ENCODE data around the gene ANKFY1. TPM values are rescaled to one million over a fixed set of nuclear protein-coding genes. Genes with fewer than 3 reads are reported as not detected.

Gene ANKFY1
- polyA plus RNA-seq, 3 donors = 13.5 to 46.1 (median 21.7) TPM

- H3K9ac ChIP-seq (ENCODE audit: insufficient read depth, low read length, poor library complexity, severe bottlenecking) = no peak overlapping the region
- no peak for TF ChIP-seq CTCF (IDR thresholded peaks at IDR 0.05)
- peaks cover 97 to 100% of the 10 kb centered on the region in 2 donors for H3K36me3 ChIP-seq (replicated peaks in 1 of 2; ENCODE audit: control insufficient read depth in 1 of 2, insufficient read depth in 2 of 2, low read length in 2 of 2)
- peak overlapping the region in 1 of 7 donors; percentile 52 for H3K27ac Mint-ChIP-seq
- no peaks in the 10 kb centered on the region for H3K27me3 ChIP-seq (ENCODE audit: control insufficient read depth in 2 of 2, insufficient read depth in 2 of 2, low read length in 2 of 2)
- H3K27ac ChIP-seq (ENCODE audit: low read depth in 1 of 2, low read length in 2 of 2) = no peak overlapping the region
- H3K27me3 Mint-ChIP-seq (ENCODE audit: low read depth in 3 of 3) = no peaks in the 10 kb centered on the region
- 96% methylated on average over 19 of the region's 21 CpGs for WGBS (ENCODE audit: insufficient coverage)
- H3K4me1 ChIP-seq (ENCODE audit: control insufficient read depth in 1 of 2, insufficient read depth in 2 of 2, low read length in 2 of 2) = no peaks in the 10 kb centered on the region
- no peak overlapping the region for H3K4me2 ChIP-seq (replicated peaks; ENCODE audit: extremely low read depth, low read length, poor library complexity, severe bottlenecking)
- peaks cover 93 to 100% of the 10 kb centered on the region in 2 donors for H3K36me3 Mint-ChIP-seq
- DNase-seq = no peak
- H3K4me1 Mint-ChIP-seq = peaks cover 7% of the 10 kb centered on the region
- H3K4me3 Mint-ChIP-seq = no peak overlapping the region
- H2AFZ ChIP-seq (ENCODE audit: insufficient read depth, low read depth, low read length, poor library complexity, severe bottlenecking) = no peak overlapping the region
- no peaks in the 10 kb centered on the region for H3K9me3 Mint-ChIP-seq
- no peaks in the 10 kb centered on the region for H3K79me2 ChIP-seq (ENCODE audit: insufficient read depth, low read length)
- peaks cover 39% of the 10 kb centered on the region for H4K20me1 ChIP-seq (ENCODE audit: insufficient read depth, low read length)
- H3K4me3 ChIP-seq (replicated peaks in 1 of 3; ENCODE audit: low read depth in 2 of 3, low read length in 3 of 3) = no peak overlapping the region
- no peaks in the 10 kb centered on the region for H3K9me3 ChIP-seq (replicated peaks in 1 of 2; ENCODE audit: control insufficient read depth in 1 of 2, insufficient read depth in 1 of 2, low read length in 2 of 2)
- intact Hi-C loops (cut with micrococcal nuclease) = no loop called here
These were observed 86.0 kb downstream of the ANKFY1 start for GRCh38 chr17:4177806-4178205.

- 89% methylated on average over 11 of the region's 12 CpGs for WGBS (ENCODE audit: insufficient coverage)
- DNase-seq = no peak
- Histone ChIP-seq H3K27ac (ENCODE audit: low read depth in 1 of 2, low read length in 2 of 2) (no peak overlapping the region), H3K4me3 (replicated peaks in 1 of 3; ENCODE audit: low read depth in 2 of 3, low read length in 3 of 3) (no peak overlapping the region), H3K9ac (ENCODE audit: insufficient read depth, low read length, poor library complexity, severe bottlenecking) (no peak overlapping the region), H3K4me2 (replicated peaks; ENCODE audit: extremely low read depth, low read length, poor library complexity, severe bottlenecking) (no peak overlapping the region), H3K79me2 (ENCODE audit: insufficient read depth, low read length) (no peaks in the 10 kb centered on the region), H2AFZ (ENCODE audit: insufficient read depth, low read depth, low read length, poor library complexity, severe bottlenecking) (no peak overlapping the region), H3K4me1 (ENCODE audit: control insufficient read depth in 1 of 2, insufficient read depth in 2 of 2, low read length in 2 of 2) (no peaks in the 10 kb centered on the region), H4K20me1 (ENCODE audit: insufficient read depth, low read length) (peaks cover 35% of the 10 kb centered on the region), H3K36me3 (replicated peaks in 1 of 2; ENCODE audit: control insufficient read depth in 1 of 2, insufficient read depth in 2 of 2, low read length in 2 of 2) (peaks cover 97 to 100% of the 10 kb centered on the region in 2 donors), H3K27me3 (ENCODE audit: control insufficient read depth in 2 of 2, insufficient read depth in 2 of 2, low read length in 2 of 2) (no peaks in the 10 kb centered on the region), H3K9me3 (replicated peaks in 1 of 2; ENCODE audit: control insufficient read depth in 1 of 2, insufficient read depth in 1 of 2, low read length in 2 of 2) (no peaks in the 10 kb centered on the region)
- intact Hi-C loops (cut with micrococcal nuclease) = no loop called here
- H3K4me1 Mint-ChIP-seq = peaks cover 7% of the 10 kb centered on the region
- H3K27me3 Mint-ChIP-seq (ENCODE audit: low read depth in 3 of 3) = no peaks in the 10 kb centered on the region
- peak overlapping the region in 1 of 7 donors; percentile 64 for H3K27ac Mint-ChIP-seq
- H3K4me3 Mint-ChIP-seq = no peak overlapping the region
- peaks cover 92 to 100% of the 10 kb centered on the region in 2 donors for H3K36me3 Mint-ChIP-seq
- H3K9me3 Mint-ChIP-seq = no peaks in the 10 kb centered on the region
- no peak for TF ChIP-seq CTCF (IDR thresholded peaks at IDR 0.05)
These were observed 86.8 kb downstream of the ANKFY1 start for GRCh38 chr17:4176808-4177472.
